Activated T-cell treated with anti-CD3 and anti-CD28 coated beads, Interleukin-2, amount 50 U/mL, for 72 hours (primary cell): ENCODE results near the gene PGAM1. TPM values are rescaled to one million over a fixed set of nuclear protein-coding genes. Genes with fewer than 3 reads are reported as not detected.
"Not testable (repeated sequence)": the region's sequence is repeated elsewhere in the genome, so short reads cannot be mapped to it uniquely, and the experiment has no call there.

Source experiments
- ATAC-seq, 2 donors: fragments of 150-1000 bp; cut with Tn5 transposase; replicated peaks in 1 of 2; 2 replicates each; pipeline ENCODE4 v1.10.0; 2021; ENCODE audit warnings: moderate library complexity in 2 of 2, mild to moderate bottlenecking in 1 of 2
- DNase-seq, 2 donors: peaks; one replicate each; pipeline ENCODE4 v3.0.0; 2021 to 2022; ENCODE audit warnings: mixed read lengths in 1 of 2
- H3K27ac Mint-ChIP-seq: one replicate; pipeline ENCODE4 v1.8.0; 2022; ENCODE audit warnings: mild to moderate bottlenecking, moderate library complexity, mixed read lengths
- H3K27me3 Mint-ChIP-seq: one replicate; pipeline ENCODE4 v1.8.0; 2022; ENCODE audit warnings: low read depth, mixed read lengths
- H3K36me3 Mint-ChIP-seq, 2 donors: one replicate each; pipeline ENCODE4 v1.8.0; 2022; ENCODE audit warnings: mixed read lengths in 2 of 2, mild to moderate bottlenecking in 1 of 2; ENCODE audit not compliant: insufficient read depth in 2 of 2
- H3K4me1 Mint-ChIP-seq: one replicate; pipeline ENCODE4 v1.8.0; 2022; ENCODE audit warnings: low read depth, mixed read lengths
- H3K4me3 Mint-ChIP-seq, 2 donors: one replicate each; pipeline ENCODE4 v1.8.0; 2022; ENCODE audit warnings: mild to moderate bottlenecking in 2 of 2, mixed read lengths in 2 of 2, moderate library complexity in 2 of 2
- H3K9me3 Mint-ChIP-seq, 2 donors: one replicate each; pipeline ENCODE4 v1.8.0; 2022; ENCODE audit warnings: mixed read lengths in 2 of 2
- total RNA-seq, 2 donors: library from RNA; stranded (reverse); gene quantifications; one replicate each; pipeline ENCODE4 v1.2.3, GENCODE V29; 2022

Gene PGAM1
- total RNA-seq, 2 donors from 2014 or later = 362 to 512 TPM

DNA sequence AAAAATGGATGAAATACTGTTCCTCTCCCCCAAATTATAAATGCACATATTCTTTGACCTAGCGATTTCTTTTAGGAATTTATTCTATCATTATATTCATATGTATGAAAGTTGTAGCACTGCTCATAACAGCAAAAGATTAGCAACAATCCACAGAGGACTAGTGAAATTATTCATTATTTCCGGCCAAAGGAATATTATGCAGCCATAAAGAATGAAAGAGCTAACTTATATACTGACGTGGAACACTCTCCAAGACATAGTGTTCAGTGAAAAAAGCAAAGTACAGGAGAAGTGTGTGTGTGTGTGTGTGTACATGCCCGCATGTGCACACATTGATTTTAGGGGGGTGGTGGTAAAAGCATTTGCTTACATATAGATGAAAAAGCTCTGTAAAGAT, 48.9 kb downstream of the PGAM1 start:
- H3K4me3 Mint-ChIP-seq = no peak overlapping the region
- DNase-seq (no peak), ATAC-seq (no peak)
- H3K4me1 Mint-ChIP-seq = no peaks in the 10 kb centered on the region
- H3K27me3 Mint-ChIP-seq = no peaks in the 10 kb centered on the region
- peaks cover 8 to 31% of the 10 kb centered on the region in 2 donors for H3K36me3 Mint-ChIP-seq
- H3K9me3 Mint-ChIP-seq = no peaks in the 10 kb centered on the region
- H3K27ac Mint-ChIP-seq = no peak overlapping the region

- DNase-seq = no peak
- Mint-ChIP-seq H3K36me3 (peaks cover 8 to 35% of the 10 kb centered on the region in 2 donors), H3K4me3 (no peak overlapping the region), H3K9me3 (no peaks in the 10 kb centered on the region), H3K4me1 (no peaks in the 10 kb centered on the region), H3K27ac (no peak overlapping the region), H3K27me3 (no peaks in the 10 kb centered on the region)
- no peak for ATAC-seq
These were observed 50.1 kb downstream of the PGAM1 start for GRCh38 chr10:97475936-97476594.

GRCh38 chr10:97479410-97479809, 53.4 kb downstream of the PGAM1 start:
- H3K27ac Mint-ChIP-seq = peak overlapping the region; percentile 35
- not testable (repeated sequence) for DNase-seq

DNA sequence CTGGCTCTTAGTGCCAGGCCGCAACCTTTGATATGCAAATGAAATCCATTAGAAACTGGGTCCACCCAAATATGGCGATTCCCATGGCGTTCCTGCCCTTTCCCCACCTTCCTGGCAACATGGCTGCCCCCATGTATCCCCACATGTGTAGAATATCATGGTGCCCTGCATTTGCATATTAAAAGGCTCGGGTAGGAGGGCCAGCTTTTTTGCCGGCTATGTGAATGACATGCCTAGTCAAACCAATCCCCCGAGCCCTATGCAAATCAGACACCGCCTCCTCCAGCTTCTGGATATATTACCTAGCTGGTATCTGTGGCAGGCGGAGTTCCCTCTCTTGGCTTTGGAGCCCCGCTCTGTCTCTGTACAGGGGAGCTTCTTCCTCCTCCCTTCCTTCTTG, 53.9 kb downstream of the PGAM1 start:
- DNase-seq (no peak), ATAC-seq (no peak)
- Mint-ChIP-seq H3K4me3 (no peak overlapping the region), H3K27ac (no peak overlapping the region), H3K27me3 (no peaks in the 10 kb centered on the region), H3K9me3 (no peaks in the 10 kb centered on the region), H3K4me1 (no peaks in the 10 kb centered on the region), H3K36me3 (peaks cover 7 to 29% of the 10 kb centered on the region in 2 donors)

More at GRCh38 chr10:97479410-97479809, 53.4 kb downstream of the PGAM1 start:
- not testable (repeated sequence) for H3K4me3 Mint-ChIP-seq, H3K4me1 Mint-ChIP-seq, H3K27me3 Mint-ChIP-seq, H3K9me3 Mint-ChIP-seq, ATAC-seq
- H3K36me3 Mint-ChIP-seq = peaks cover 8 to 31% of the 10 kb centered on the region in 2 donors

GRCh38 chr10:97481071-97481470, 55.1 kb downstream of the PGAM1 start:
- ATAC-seq (no peak), DNase-seq (no peak)
- no peaks in the 10 kb centered on the region for H3K9me3 Mint-ChIP-seq
- peaks cover 4 to 27% of the 10 kb centered on the region in 2 donors for H3K36me3 Mint-ChIP-seq
- H3K27me3 Mint-ChIP-seq = no peaks in the 10 kb centered on the region
- H3K27ac Mint-ChIP-seq = peak overlapping the region; percentile 60
- no peak overlapping the region for H3K4me3 Mint-ChIP-seq
- no peaks in the 10 kb centered on the region for H3K4me1 Mint-ChIP-seq

DNA sequence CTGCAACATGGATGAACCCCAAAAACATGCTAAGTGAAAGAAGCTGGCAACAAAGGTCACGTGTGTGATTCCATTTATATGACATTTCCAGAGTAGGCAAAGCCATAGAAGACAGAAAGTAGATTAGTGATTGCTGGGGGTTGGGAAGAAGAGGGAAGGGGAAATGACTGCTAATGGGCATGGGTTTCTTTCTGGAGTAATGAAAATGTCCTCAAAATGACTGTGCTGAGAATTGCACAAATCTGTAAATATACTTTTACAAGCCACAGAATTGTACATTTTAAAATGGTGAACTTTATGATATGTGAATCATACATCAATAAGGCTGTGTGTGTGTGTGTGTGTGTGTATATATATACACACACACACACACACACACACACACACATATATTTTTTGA, 56.4 kb downstream of the PGAM1 start:
- H3K9me3 Mint-ChIP-seq = no peaks in the 10 kb centered on the region
- peaks cover 2 to 17% of the 10 kb centered on the region in 2 donors for H3K36me3 Mint-ChIP-seq
- no peaks in the 10 kb centered on the region for H3K27me3 Mint-ChIP-seq
- DNase-seq (no peak), ATAC-seq (no peak)
- H3K4me3 Mint-ChIP-seq = no peak overlapping the region
- peak overlapping the region; percentile 50 for H3K27ac Mint-ChIP-seq
- H3K4me1 Mint-ChIP-seq = no peaks in the 10 kb centered on the region

Other genes starting within 250 kb of the PGAM1 start
- gene SLIT1, start 240.2 kb upstream of the PGAM1 start, total RNA-seq = 1 to 10 TPM in 1 of 2 donors, under 1 TPM in 1; 0.65 to 1.3 TPM
- gene ARHGAP19, start 133.6 kb upstream of the PGAM1 start, total RNA-seq = 10 to 100 TPM; 62.2 to 75.3 TPM
- gene FRAT1, start 106.9 kb upstream of the PGAM1 start, total RNA-seq = 1 to 10 TPM; 3.2 to 4.5 TPM
- gene FRAT2, start 91.5 kb upstream of the PGAM1 start, total RNA-seq = 1 to 10 TPM; 7.2 to 7.8 TPM
- gene RRP12, start 24.9 kb upstream of the PGAM1 start, total RNA-seq = 10 to 100 TPM; 27.8 to 33.5 TPM
- 10 to 100 TPM; 75.3 to 75.7 TPM for gene EXOSC1, start 19.8 kb downstream of the PGAM1 start, total RNA-seq
- gene ZDHHC16, start 20.0 kb downstream of the PGAM1 start, total RNA-seq = 10 to 100 TPM; 35.5 to 37.8 TPM
- 100 to 1,000 TPM in 1 of 2 donors, 10 to 100 TPM in 1; 92.2 to 113 TPM for gene MMS19, start 72.2 kb downstream of the PGAM1 start, total RNA-seq
- 1 to 10 TPM; 3.7 to 4.1 TPM for gene UBTD1, start 72.7 kb downstream of the PGAM1 start, total RNA-seq
- not detected for gene ANKRD2, start 146.6 kb downstream of the PGAM1 start, total RNA-seq
- gene HOGA1, start 158.2 kb downstream of the PGAM1 start, total RNA-seq = not detected
- not detected for gene C10orf62, start 163.5 kb downstream of the PGAM1 start, total RNA-seq
- gene MORN4, start 207.3 kb downstream of the PGAM1 start, total RNA-seq = 1 to 10 TPM; 4.4 to 7.6 TPM
- gene PI4K2A, start 214.5 kb downstream of the PGAM1 start, total RNA-seq = 10 to 100 TPM; 15.4 to 16.6 TPM